Lower lobe of right lung (tissue), 2 donors: ENCODE results near the gene OR4M1. TPM values are rescaled to one million over a fixed set of nuclear protein-coding genes. Genes with fewer than 3 reads are reported as not detected.
"Not testable (repeated sequence)": the region's sequence is repeated elsewhere in the genome, so short reads cannot be mapped to it uniquely, and the experiment has no call there.

Source experiments
- ATAC-seq, 2 donors: fragments of 200-7000 bp; cut with Tn5 transposase; one replicate each; pipeline ENCODE4 v1.9.1; 2020 to 2022; ENCODE audit warnings: mild to moderate bottlenecking in 2 of 2, moderate library complexity in 2 of 2
- DNase-seq: peaks from one replicate; pipeline ENCODE4 v3.0.0-alpha.2; 2020
- H3K27ac ChIP-seq: fragments of 200-600 bp; one replicate; pipeline ENCODE4 v1.8.0; 2022
- H3K27me3 ChIP-seq: fragments of 200-600 bp; one replicate; pipeline ENCODE4 v1.8.0; 2022; ENCODE audit warnings: low read depth
- H3K36me3 ChIP-seq: fragments of 200-600 bp; one replicate; pipeline ENCODE4 v1.8.0; 2022; ENCODE audit warnings: mild to moderate bottlenecking
- H3K4me1 ChIP-seq: fragments of 200-600 bp; one replicate; pipeline ENCODE4 v1.8.0; 2022
- H3K4me3 ChIP-seq: fragments of 200-600 bp; one replicate; pipeline ENCODE4 v1.8.0; 2022; ENCODE audit warnings: mild to moderate bottlenecking
- H3K9me3 ChIP-seq: fragments of 200-600 bp; one replicate; pipeline ENCODE4 v1.8.0; 2022
- CTCF ChIP-seq: fragments of 200-600 bp; IDR thresholded peaks from one replicate; pipeline ENCODE4 v1.8.0; 2022; ENCODE audit warnings: antibody characterized with exemption, mild to moderate bottlenecking
- intact Hi-C: fragments of 100-400 bp; cut with DNase I; formaldehyde crosslinking; loops from one replicate; pipeline ENCODE4 v1.11.0; 2022
- total RNA-seq: library from RNA; stranded (reverse); fragmentation: NEBNext Ultra II Directional; extraction: Animal tissue kit (Norgen Biotek cat#: 25700); gene quantifications from one replicate; pipeline ENCODE4 v1.2.1, GENCODE V29; 2021
- donor health status: DM: no; HTN: yes; CAD: no; lungs with severe emphysema.

OR4M1 gene
- total RNA-seq, 1 donor from 2014 or later, result not detected

DNA sequence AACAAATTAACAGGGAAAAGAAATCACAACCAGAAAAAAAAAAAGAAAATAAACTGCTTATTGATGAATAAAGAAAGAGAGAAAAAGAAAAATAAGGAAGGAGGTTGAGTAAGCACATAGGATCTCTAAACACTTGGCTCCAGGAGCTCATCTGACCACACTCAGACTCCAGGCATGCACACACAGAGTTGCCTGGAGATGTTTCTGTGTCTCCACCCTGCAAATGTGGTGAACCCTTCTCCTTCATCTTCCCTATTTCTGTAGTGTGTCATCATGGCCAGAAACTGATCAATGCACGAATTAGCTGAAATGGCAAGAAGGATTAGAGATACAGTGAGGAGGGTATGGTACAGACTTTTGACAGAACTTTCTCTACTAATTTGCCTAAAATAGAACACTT is 50.5 kb downstream of the OR4M1 start:
- ATAC-seq, result peak in 1 of 2 donors; percentile 29
- intact Hi-C loops, result no loop called here
- H3K36me3 ChIP-seq, result no peaks in the 10 kb centered on the region
- no peak overlapping the region for H3K4me3 ChIP-seq
- no peak overlapping the region for H3K27ac ChIP-seq
- H3K4me1 ChIP-seq, result no peaks in the 10 kb centered on the region
- no peaks in the 10 kb centered on the region for H3K27me3 ChIP-seq
- no peak for DNase-seq
- no peak for TF ChIP-seq CTCF
- no peaks in the 10 kb centered on the region for H3K9me3 ChIP-seq

DNA sequence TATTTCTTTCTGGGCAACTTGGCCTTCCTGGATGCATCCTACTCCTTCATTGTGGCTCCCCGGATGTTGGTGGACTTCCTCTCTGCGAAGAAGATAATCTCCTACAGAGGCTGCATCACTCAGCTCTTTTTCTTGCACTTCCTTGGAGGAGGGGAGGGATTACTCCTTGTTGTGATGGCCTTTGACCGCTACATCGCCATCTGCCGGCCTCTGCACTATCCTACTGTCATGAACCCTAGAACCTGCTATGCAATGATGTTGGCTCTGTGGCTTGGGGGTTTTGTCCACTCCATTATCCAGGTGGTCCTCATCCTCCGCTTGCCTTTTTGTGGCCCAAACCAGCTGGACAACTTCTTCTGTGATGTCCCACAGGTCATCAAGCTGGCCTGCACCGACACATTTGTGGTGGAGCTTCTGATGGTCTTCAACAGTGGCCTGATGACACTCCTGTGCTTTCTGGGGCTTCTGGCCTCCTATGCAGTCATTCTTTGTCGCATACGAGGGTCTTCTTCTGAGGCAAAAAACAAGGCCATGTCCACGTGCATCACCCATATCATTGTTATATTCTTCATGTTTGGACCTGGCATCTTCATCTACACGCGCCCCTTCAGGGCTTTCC is 54.4 kb downstream of the OR4M1 start:
- intact Hi-C loops, H3K4me3 ChIP-seq, H3K27ac ChIP-seq, H3K4me1 ChIP-seq, ATAC-seq, H3K9me3 ChIP-seq, H3K36me3 ChIP-seq, DNase-seq, H3K27me3 ChIP-seq: not testable (repeated sequence)

GRCh38 chr14:19828314-19828713 is 55.0 kb downstream of the OR4M1 start:
- H3K4me3 ChIP-seq, result no peak overlapping the region

More at GRCh38 chr14:19828314-19828713, 55.0 kb downstream of the OR4M1 start:
- intact Hi-C loops, result no loop called here
- Histone ChIP-seq H3K9me3 (no peaks in the 10 kb centered on the region), H3K27me3 (no peaks in the 10 kb centered on the region), H3K36me3 (no peaks in the 10 kb centered on the region), H3K27ac (no peak overlapping the region), H3K4me1 (no peaks in the 10 kb centered on the region)
- TF ChIP-seq CTCF, result no peak
- ATAC-seq, result no peak
- DNase-seq, result no peak

Other genes with a start within 250 kb of the OR4M1 start
- not detected for gene OR11H2, start 59.6 kb upstream of the OR4M1 start, total RNA-seq
- gene OR4Q3, start 29.9 kb upstream of the OR4M1 start, total RNA-seq, result not detected
- not detected for gene OR4N2, start 30.3 kb downstream of the OR4M1 start, total RNA-seq
- not detected for gene OR4K2, start 101.6 kb downstream of the OR4M1 start, total RNA-seq
- not detected for gene OR4K5, start 147.1 kb downstream of the OR4M1 start, total RNA-seq
- gene OR4K1, start 157.4 kb downstream of the OR4M1 start, total RNA-seq, result not detected
- gene OR4K15, start 202.1 kb downstream of the OR4M1 start, total RNA-seq, result not detected
- gene OR4Q2, start 228.7 kb downstream of the OR4M1 start, total RNA-seq, result not detected
- gene OR4K14, start 245.8 kb downstream of the OR4M1 start, total RNA-seq, result not detected